ELR (cell line): ENCODE data around the gene MGMT.

Experiments
- DNase-seq: peaks from one replicate; pipeline ENCODE4 v3.0.0-alpha.2; 2015; ENCODE audit warnings: low read depth

The MGMT gene

GRCh38 chr10:129775681-129776080, 308.6 kb downstream of the MGMT start:
- no peak for DNase-seq

GRCh38 chr10:129777687-129778086, 310.6 kb downstream of the MGMT start:
- DNase-seq, result no peak

- no peak for DNase-seq
Observed at GRCh38 chr10:129778571-129778970, 311.5 kb downstream of the MGMT start.

GRCh38 chr10:129779126-129780111, 312.4 kb downstream of the MGMT start:
- no peak for DNase-seq

GRCh38 chr10:129780198-129780597, 313.2 kb downstream of the MGMT start:
- DNase-seq, result no peak

- no peak for DNase-seq
Observed at GRCh38 chr10:129780901-129781795, 314.1 kb downstream of the MGMT start.

GRCh38 chr10:129784291-129784690, 317.2 kb downstream of the MGMT start:
- DNase-seq, result no peak

- DNase-seq, result no peak
Observed at GRCh38 chr10:129784891-129785290, 317.9 kb downstream of the MGMT start.

- no peak for DNase-seq
Observed at GRCh38 chr10:129785536-129785981, 318.5 kb downstream of the MGMT start.

- no peak for DNase-seq
Observed at GRCh38 chr10:129786216-129786615, 319.2 kb downstream of the MGMT start.

GRCh38 chr10:129787557-129787956, 320.5 kb downstream of the MGMT start:
- DNase-seq, result no peak

GRCh38 chr10:129788215-129788614, 321.2 kb downstream of the MGMT start:
- no peak for DNase-seq

GRCh38 chr10:129790715-129791446, 323.8 kb downstream of the MGMT start:
- no peak for DNase-seq

GRCh38 chr10:129792141-129792540, 325.1 kb downstream of the MGMT start:
- no peak for DNase-seq

GRCh38 chr10:129792864-129793263, 325.8 kb downstream of the MGMT start:
- DNase-seq, result no peak

GRCh38 chr10:129793479-129793878, 326.4 kb downstream of the MGMT start:
- no peak for DNase-seq

- no peak for DNase-seq
Observed at GRCh38 chr10:129793996-129794395, 327.0 kb downstream of the MGMT start.

- no peak for DNase-seq
Observed at GRCh38 chr10:129796710-129797420, 329.8 kb downstream of the MGMT start.

- DNase-seq, result no peak
Observed at GRCh38 chr10:129799942-129800341, 332.9 kb downstream of the MGMT start.

- DNase-seq, result no peak
Observed at GRCh38 chr10:129800796-129801340, 333.8 kb downstream of the MGMT start.

- DNase-seq, result no peak
Observed at GRCh38 chr10:129807211-129807610, 340.2 kb downstream of the MGMT start.
